ENCODE results near the gene C6orf136. TPM values are rescaled to one million over a fixed set of nuclear protein-coding genes. Genes with fewer than 3 reads are reported as not detected.
A peak's percentile ranks its signal among the peaks of the same experiment; 100 is the strongest.

C6orf136 gene
- total and polyA plus RNA-seq, 2 experiments from 2014 or later = 2.4 to 8.6 TPM

DNA sequence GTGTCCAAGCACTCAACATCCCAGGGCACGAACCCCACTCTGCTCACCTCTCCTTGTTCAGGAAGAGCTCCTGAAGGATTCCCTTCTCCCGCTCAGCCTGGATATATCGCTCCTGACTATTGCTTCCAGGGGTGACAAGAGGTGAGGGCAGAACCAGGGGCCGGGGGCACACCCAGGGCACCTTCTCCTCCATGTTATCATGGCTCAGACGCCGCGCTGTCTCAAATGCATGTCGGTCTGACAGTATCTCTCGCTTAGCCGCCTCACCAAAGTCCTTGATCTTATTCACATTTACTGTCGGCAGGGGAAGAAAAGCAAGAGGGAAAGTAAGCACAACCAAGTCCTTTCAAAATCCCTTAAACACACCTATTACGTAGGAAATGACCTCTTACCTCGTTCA lies 43.0 kb upstream of the C6orf136 start:
- 95 to 97% methylated on average over 13 of the region's 13 CpGs for WGBS, 2 experiments (ENCODE audit: low coverage in 1 of 2, low lambda C conversion rate in 2 of 2, missing lambda C conversion rate in 2 of 2)
- Histone ChIP-seq H3K9me3 (ENCODE audit: low read depth) (no peaks in the 10 kb centered on the region), H3K4me2 (ENCODE audit: unreplicated experiment) (no peak overlapping the region), H3K4me3 (no peak overlapping the region), H3K4me1 (ENCODE audit: insufficient read depth) (no peaks in the 10 kb centered on the region), H3K27me3 (replicated peaks; ENCODE audit: insufficient read depth) (no peaks in the 10 kb centered on the region), H3F3A (ENCODE audit: insufficient read depth) (peaks cover 81% of the 10 kb centered on the region), H3K79me2 (ENCODE audit: insufficient read depth) (0 out of 2 replicates have a peak, but pooled peaks cover 8% of the 10 kb centered on the region), H4K20me1 (ENCODE audit: insufficient read depth) (no peaks in the 10 kb centered on the region), H3K27ac (no peak overlapping the region), H3K9ac (no peak overlapping the region), H2AFZ (no peak overlapping the region), H3K36me3 (ENCODE audit: low read depth) (peaks cover 60% of the 10 kb centered on the region), H3K9me2 (ENCODE audit: insufficient read depth) (no peaks in the 10 kb centered on the region)
- no peak for DNase-seq
- in situ Hi-C loops (cut with MboI) = no loop called here
- TF ChIP-seq EZH2 (IDR thresholded peaks at IDR 0.05; ENCODE audit: insufficient read depth, poor library complexity, severe bottlenecking) (no peak), EZH2phosphoT487 (IDR thresholded peaks at IDR 0.05; ENCODE audit: insufficient read depth, low read depth) (no peak)

DNA sequence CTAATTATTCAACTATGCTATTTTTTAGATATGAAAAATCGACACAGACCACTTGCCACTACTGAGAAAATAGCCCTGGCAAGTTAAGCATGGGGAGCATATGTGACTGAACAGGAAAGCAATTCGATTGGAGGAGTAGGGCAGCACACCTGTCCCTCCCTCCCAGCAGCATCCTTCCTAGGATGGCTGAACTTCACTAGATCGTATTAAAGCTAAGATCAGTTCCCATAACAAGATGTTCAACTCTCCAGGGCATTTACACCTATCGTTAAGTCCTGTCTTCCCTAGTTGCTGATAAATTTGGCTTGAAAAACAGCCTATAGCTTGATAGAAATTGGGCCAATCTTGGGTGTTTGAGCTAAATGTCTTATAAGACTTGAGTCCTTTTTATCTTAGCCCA lies 36.9 kb upstream of the C6orf136 start:
- no peaks in the 10 kb centered on the region for H3K27me3 ChIP-seq (replicated peaks; ENCODE audit: insufficient read depth)
- peaks cover 90% of the 10 kb centered on the region for H3F3A ChIP-seq (ENCODE audit: insufficient read depth)
- H3K4me1 ChIP-seq (ENCODE audit: insufficient read depth) = peaks cover 23% of the 10 kb centered on the region
- no peak for TF ChIP-seq EZH2phosphoT487 (IDR thresholded peaks at IDR 0.05; ENCODE audit: insufficient read depth, low read depth)
- no peak for TF ChIP-seq EZH2 (IDR thresholded peaks at IDR 0.05; ENCODE audit: insufficient read depth, poor library complexity, severe bottlenecking)
- DNase-seq = no peak
- H3K4me2 ChIP-seq (ENCODE audit: unreplicated experiment) = no peak overlapping the region
- H3K9ac ChIP-seq = 0 out of 2 replicates have a peak overlapping the region, but pooled peaks have one; percentile 0
- H3K9me3 ChIP-seq (ENCODE audit: low read depth) = no peaks in the 10 kb centered on the region
- no peaks in the 10 kb centered on the region for H3K9me2 ChIP-seq (ENCODE audit: insufficient read depth)
- peaks cover 24% of the 10 kb centered on the region for H3K36me3 ChIP-seq (ENCODE audit: low read depth)
- no peak overlapping the region for H3K4me3 ChIP-seq
- 67 to 68% methylated on average over 4 of the region's 4 CpGs for WGBS, 2 experiments (ENCODE audit: low coverage in 1 of 2, low lambda C conversion rate in 2 of 2, missing lambda C conversion rate in 2 of 2)
- H2AFZ ChIP-seq = no peak overlapping the region
- H3K27ac ChIP-seq = peak overlapping the region; percentile 19
- H3K79me2 ChIP-seq (ENCODE audit: insufficient read depth) = peaks cover 48% of the 10 kb centered on the region
- in situ Hi-C loops (cut with MboI) = no loop called here
- no peaks in the 10 kb centered on the region for H4K20me1 ChIP-seq (ENCODE audit: insufficient read depth)

DNA sequence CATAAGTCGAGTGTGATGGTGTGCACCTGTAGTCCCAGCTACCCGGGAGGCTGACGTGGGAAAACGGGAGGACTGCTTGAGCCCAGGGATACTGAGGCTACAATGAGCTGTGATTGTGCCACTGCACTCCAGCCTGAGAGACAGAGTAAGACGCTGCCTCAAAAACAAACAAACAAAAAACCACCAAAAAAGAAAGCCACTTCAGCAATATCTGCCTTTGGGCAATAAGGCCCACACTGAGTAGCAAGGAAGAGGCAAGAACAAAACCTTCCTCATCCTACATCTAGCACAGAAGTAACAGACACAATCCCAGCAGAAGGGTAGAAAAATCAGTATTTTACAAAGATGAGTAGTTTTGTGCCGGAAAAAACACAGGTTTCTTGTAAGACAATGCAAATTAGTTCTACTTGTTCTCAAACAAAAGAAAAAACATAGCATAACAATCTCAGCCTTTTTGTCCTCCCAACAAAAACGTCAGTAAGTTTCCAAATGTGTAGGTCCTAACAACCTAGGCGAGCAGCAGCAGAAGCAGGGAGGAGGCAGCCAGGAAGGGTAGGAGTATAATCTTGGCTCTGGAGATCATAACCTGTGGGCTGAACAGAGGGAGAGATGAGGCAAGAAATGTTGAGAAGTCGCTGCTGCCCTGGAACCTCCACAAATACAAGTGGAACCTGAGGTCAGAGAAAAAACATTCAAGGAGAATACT lies 35.6 kb upstream of the C6orf136 start:
- H3K9me2 ChIP-seq (ENCODE audit: insufficient read depth) = no peaks in the 10 kb centered on the region
- H3K9me3 ChIP-seq (ENCODE audit: low read depth) = no peaks in the 10 kb centered on the region
- H2AFZ ChIP-seq = no peak overlapping the region
- H3K9ac ChIP-seq = no peak overlapping the region
- no peak overlapping the region for H3K4me3 ChIP-seq
- H3K36me3 ChIP-seq (ENCODE audit: low read depth) = peaks cover 19% of the 10 kb centered on the region
- DNase-seq = no peak
- no peaks in the 10 kb centered on the region for H4K20me1 ChIP-seq (ENCODE audit: insufficient read depth)
- H3K27ac ChIP-seq = peak overlapping the region; percentile 6; the same call in 1 of the 2 replicates
- no peak for TF ChIP-seq EZH2 (IDR thresholded peaks at IDR 0.05; ENCODE audit: insufficient read depth, poor library complexity, severe bottlenecking)
- no peak for TF ChIP-seq EZH2phosphoT487 (IDR thresholded peaks at IDR 0.05; ENCODE audit: insufficient read depth, low read depth)
- H3K4me1 ChIP-seq (ENCODE audit: insufficient read depth) = peaks cover 23% of the 10 kb centered on the region
- 68% methylated on average over 9 of the region's 9 CpGs for WGBS, 2 experiments (ENCODE audit: low coverage in 1 of 2, low lambda C conversion rate in 2 of 2, missing lambda C conversion rate in 2 of 2)
- in situ Hi-C loops (cut with MboI) = no loop called here
- peaks cover 56% of the 10 kb centered on the region for H3K79me2 ChIP-seq (ENCODE audit: insufficient read depth)
- no peaks in the 10 kb centered on the region for H3K27me3 ChIP-seq (replicated peaks; ENCODE audit: insufficient read depth)
- peaks cover 94% of the 10 kb centered on the region for H3F3A ChIP-seq (ENCODE audit: insufficient read depth)
- no peak overlapping the region for H3K4me2 ChIP-seq (ENCODE audit: unreplicated experiment)

DNA sequence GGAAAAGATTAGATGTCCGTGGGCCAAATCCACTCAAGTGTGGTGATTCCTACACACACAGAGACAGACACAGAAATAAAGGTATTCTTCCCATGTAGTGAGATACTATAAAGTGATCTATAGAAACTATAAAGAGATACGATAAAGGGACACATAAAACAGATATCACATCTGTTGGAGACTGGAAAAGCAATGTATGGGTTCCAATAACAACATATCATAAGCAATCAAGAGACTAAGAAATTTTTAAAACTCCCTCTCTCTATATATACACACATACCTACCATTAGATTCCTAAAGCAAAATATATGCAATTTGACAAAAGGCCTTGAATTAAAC lies 35.1 kb upstream of the C6orf136 start:
- no peak overlapping the region for H3K9ac ChIP-seq
- H3K4me1 ChIP-seq (ENCODE audit: insufficient read depth) = peaks cover 23% of the 10 kb centered on the region
- H3K9me2 ChIP-seq (ENCODE audit: insufficient read depth) = no peaks in the 10 kb centered on the region
- peaks cover 19% of the 10 kb centered on the region for H3K36me3 ChIP-seq (ENCODE audit: low read depth)
- peak overlapping the region; percentile 6; the same call in 1 of the 2 replicates for H3K27ac ChIP-seq
- 17 to 26% methylated on average over 2 of the region's 2 CpGs for WGBS, 2 experiments (ENCODE audit: low coverage in 1 of 2, low lambda C conversion rate in 2 of 2, missing lambda C conversion rate in 2 of 2)
- TF ChIP-seq EZH2 (IDR thresholded peaks at IDR 0.05; ENCODE audit: insufficient read depth, poor library complexity, severe bottlenecking) = no peak
- no peak for TF ChIP-seq EZH2phosphoT487 (IDR thresholded peaks at IDR 0.05; ENCODE audit: insufficient read depth, low read depth)
- no peak overlapping the region for H2AFZ ChIP-seq
- no peaks in the 10 kb centered on the region for H4K20me1 ChIP-seq (ENCODE audit: insufficient read depth)
- H3K4me3 ChIP-seq = no peak overlapping the region
- no peak for DNase-seq
- in situ Hi-C loops (cut with MboI) = no loop called here
- peaks cover 62% of the 10 kb centered on the region for H3K79me2 ChIP-seq (ENCODE audit: insufficient read depth)
- H3K9me3 ChIP-seq (ENCODE audit: low read depth) = no peaks in the 10 kb centered on the region
- H3F3A ChIP-seq (ENCODE audit: insufficient read depth) = peaks cover 94% of the 10 kb centered on the region
- H3K4me2 ChIP-seq (ENCODE audit: unreplicated experiment) = no peak overlapping the region
- H3K27me3 ChIP-seq (replicated peaks; ENCODE audit: insufficient read depth) = no peaks in the 10 kb centered on the region
